HepG2 (cell line): Measurements from ENCODE around the gene SMIM36. TPM values are rescaled to one million over a fixed set of nuclear protein-coding genes. Genes with fewer than 3 reads are reported as not detected.

ENCODE experiments used
- ATAC-seq: fragments of 200-7000 bp; cut with Tn5 transposase; 3 replicates; pipeline ENCODE4 v1.9.1; 2020; ENCODE audit warnings: mild to moderate bottlenecking, moderate library complexity
- BruUV-seq: library from RNA; stranded (reverse); fragments of 400-500 nt; replicated peaks from 2 replicates; lab custom pipeline; 2021; lab: Mats Ljungman, UMichigan
- CTCF ChIA-PET: fragments of 300-600 bp; formaldehyde crosslinking; extraction: SDS; loops from one replicate; lab custom pipeline; 2021; ENCODE audit warnings: low total read pairs, inconsistent platforms, low intra/inter-chr PET ratio; lab: Yijun Ruan, JAX
- POLR2A ChIA-PET: fragments of 350-600 bp; sonication (Branson Sonifier 250); formaldehyde crosslinking; loops from one replicate; lab custom pipeline; 2020; ENCODE audit warnings: antibody characterized with exemption, inconsistent platforms; lab: Yijun Ruan, JAX
- DNase-seq: peaks from one replicate; pipeline ENCODE4 v3.0.0-alpha.2; 2015; ENCODE audit warnings: low spot score
- FAIRE-seq: peaks from 3 replicates; lab custom pipeline; 2011; peaks lifted over from hg19 to GRCh38; lab: Jason Lieb, UNC
- H2AFZ ChIP-seq: one replicate; pipeline ENCODE4 v1.6.1; 2011; ENCODE audit warnings: low read length, inconsistent platforms
- H3K27ac ChIP-seq: fragments of 300-600 bp; 3 replicates; pipeline ENCODE4 v1.8.0; 2011; ENCODE audit warnings: mixed run types, mild to moderate bottlenecking, mixed read lengths, low read length, inconsistent platforms; ENCODE audit not compliant: insufficient read depth; ENCODE audit errors: extremely low read length
- H3K27me3 ChIP-seq, 2 experiments: fragments of 200-600 bp in 1 of 2; 2 replicates in 1 of 2; 3 replicates in 1 of 2; pipeline versions ENCODE4 v1.6.0 to v1.8.0; 2011; ENCODE audit warnings: low read length in 2 of 2, mild to moderate bottlenecking in 2 of 2, moderate library complexity in 2 of 2, inconsistent platforms in 1 of 2; ENCODE audit not compliant: insufficient read depth in 2 of 2, control insufficient read depth in 1 of 2
- H3K36me3 ChIP-seq, 2 experiments: fragments of 200-600 bp in 1 of 2; replicated peaks in 1 of 2; 2 replicates in 1 of 2; 3 replicates in 1 of 2; pipeline versions ENCODE4 v1.5.1 to v1.8.0; 2011; ENCODE audit warnings: low read length in 2 of 2, inconsistent platforms in 1 of 2; ENCODE audit not compliant: insufficient read depth in 2 of 2, control insufficient read depth in 1 of 2
- H3K4me1 ChIP-seq: 2 replicates; pipeline ENCODE4 v1.5.1; 2012; ENCODE audit warnings: low read length, inconsistent platforms; ENCODE audit not compliant: insufficient read depth
- H3K4me2 ChIP-seq: 2 replicates; pipeline ENCODE4 v1.6.0; 2011; ENCODE audit warnings: low read depth, low read length, inconsistent platforms
- H3K4me3 ChIP-seq, 3 experiments: fragments of 200-600 bp in 1 of 3; sonication (generic), shearing (Covaris generic) in 1 of 3; replicated peaks in 1 of 3; 2 replicates each; pipeline ENCODE4 v1.5.1; 2011 to 2016; ENCODE audit warnings: low read length in 3 of 3, inconsistent platforms in 2 of 3, low read depth in 2 of 3, mild to moderate bottlenecking in 2 of 3, control low read depth in 1 of 3, mixed read lengths in 1 of 3; ENCODE audit not compliant: insufficient read depth in 1 of 3
- H3K79me2 ChIP-seq: one replicate; pipeline ENCODE4 v1.6.1; 2011; ENCODE audit warnings: low read length, inconsistent platforms; ENCODE audit not compliant: insufficient read depth
- H3K9ac ChIP-seq: 2 replicates; pipeline ENCODE4 v1.6.0; 2011; ENCODE audit warnings: mild to moderate bottlenecking, low read depth, low read length, inconsistent platforms; ENCODE audit not compliant: insufficient read depth
- H3K9me3 ChIP-seq: 2 replicates; pipeline ENCODE4 v1.5.1; 2012; ENCODE audit warnings: mild to moderate bottlenecking, low read length
- H4K20me1 ChIP-seq: 2 replicates; pipeline ENCODE4 v1.6.0; 2011; ENCODE audit warnings: inconsistent platforms, mild to moderate bottlenecking, low read length, moderate library complexity; ENCODE audit not compliant: insufficient read depth
- FOXP4 ChIP-seq: sonication (generic); formaldehyde crosslinking; IDR thresholded peaks from 2 replicates; pipeline ENCODE4 v1.4.0; 2020; ENCODE audit warnings: missing genetic modification reagents
- HBP1 ChIP-seq: IDR thresholded peaks from 2 replicates; pipeline ENCODE4 v1.6.1; 2016; ENCODE audit warnings: low read depth, control low read depth
- HMGXB4 ChIP-seq, 2 experiments: sonication (generic) in 1 of 2; formaldehyde crosslinking in 1 of 2; IDR thresholded peaks; 2 replicates each; pipeline versions ENCODE4 v1.4.0 to v1.6.1; 2018 to 2020; ENCODE audit warnings: missing genetic modification reagents in 2 of 2, borderline replicate concordance in 1 of 2, low read depth in 1 of 2, mild to moderate bottlenecking in 1 of 2, missing biosample characterization in 1 of 2
- KDM5A ChIP-seq: fragments of 200-600 bp; sonication (generic); IDR thresholded peaks from 2 replicates; pipeline ENCODE4 v1.7.0; 2018; ENCODE audit warnings: antibody characterized with exemption, mild to moderate bottlenecking, low read length, borderline replicate concordance
- MEF2D ChIP-seq: sonication (generic); formaldehyde crosslinking; IDR thresholded peaks from 2 replicates; pipeline ENCODE4 v1.5.1; 2020; ENCODE audit warnings: mild to moderate bottlenecking, missing genetic modification reagents
- NFE2 ChIP-seq: sonication (generic); formaldehyde crosslinking; IDR thresholded peaks from 2 replicates; pipeline ENCODE4 v1.4.0; 2020; ENCODE audit warnings: missing genetic modification reagents
- RBAK ChIP-seq: sonication (generic); formaldehyde crosslinking; IDR thresholded peaks from 2 replicates; pipeline ENCODE4 v1.5.1; 2020; ENCODE audit warnings: mild to moderate bottlenecking, missing genetic modification reagents
- SNAI1 ChIP-seq: sonication (generic); formaldehyde crosslinking; IDR thresholded peaks from 2 replicates; pipeline ENCODE4 v1.5.0; 2020; ENCODE audit warnings: mild to moderate bottlenecking, missing genetic modification reagents, borderline replicate concordance
- SNAPC5 ChIP-seq: sonication (generic); formaldehyde crosslinking; IDR thresholded peaks from 2 replicates; pipeline ENCODE4 v1.8.1; 2023; ENCODE audit warnings: mild to moderate bottlenecking, missing genetic modification reagents, borderline replicate concordance
- TEAD2 ChIP-seq: sonication (generic); formaldehyde crosslinking; IDR thresholded peaks from 2 replicates; pipeline ENCODE4 v1.9.0; 2021; ENCODE audit warnings: missing genetic modification reagents
- ZFP82 ChIP-seq: sonication (generic); formaldehyde crosslinking; IDR thresholded peaks from 2 replicates; pipeline ENCODE4 v1.5.1; 2020; ENCODE audit warnings: mild to moderate bottlenecking, missing genetic modification reagents, borderline replicate concordance
- ZNF263 ChIP-seq: sonication (generic); formaldehyde crosslinking; IDR thresholded peaks from 2 replicates; pipeline ENCODE4 v1.4.0; 2020; ENCODE audit warnings: missing genetic modification reagents
- ZNF292 ChIP-seq: sonication (generic); formaldehyde crosslinking; IDR thresholded peaks from 2 replicates; pipeline ENCODE4 v1.8.1; 2022; ENCODE audit warnings: mild to moderate bottlenecking, low read depth, missing genetic modification reagents, borderline replicate concordance
- ZNF549 ChIP-seq: sonication (generic); formaldehyde crosslinking; IDR thresholded peaks from 2 replicates; pipeline ENCODE4 v1.5.0; 2020; ENCODE audit warnings: missing genetic modification reagents
- WGBS: methylation state at CpG from one replicate; pipeline ENCODE4 v1.1.6; 2017; ENCODE audit warnings: low lambda C conversion rate; 5-methylcytosine and 5-hydroxymethylcytosine counted together
- in situ Hi-C: cut with HindIII; loops from 2 replicates; pipeline ENCODE4 v1.10.0; 2017; ENCODE audit warnings: low pct_unique_long_range_greater_than_20kb; ENCODE audit not compliant: extremely low pct_ligation_motif_present
- intact Hi-C: fragments of 100-400 bp; cut with micrococcal nuclease; formaldehyde crosslinking; loops from one replicate; pipeline ENCODE4 v1.10.0; 2022; ENCODE audit not compliant: unreplicated experiment
- polyA plus RNA-seq, 8 experiments: library from polyadenylated mRNA; depleted of rRNA in 3 of 8; stranded (reverse) in 7 of 8; unstranded in 1 of 8; fragments of >200 nt; fragmentation: Illumina TruSeq in 4 of 8; extraction: Trizol in 4 of 8; gene quantifications; 2 replicates each; pipeline versions ENCODE4 v1.2.1 to v1.2.3, GENCODE V29; 2011 to 2016; ENCODE audit warnings: low read depth in 4 of 8, missing spikeins in 1 of 8, mixed read lengths in 1 of 8; ENCODE audit not compliant: insufficient read depth in 1 of 8
- total RNA-seq, 5 experiments: library from RNA; depleted of rRNA; stranded (reverse); fragments of >200 nt; fragmentation: Illumina TruSeq; extraction: Trizol; gene quantifications; 2 replicates each; pipeline ENCODE4 v1.2.3, GENCODE V29; 2016; ENCODE audit warnings: low read depth in 1 of 5

Gene SMIM36
- total and polyA plus RNA-seq, 2 of the 13 experiments (the other 11 are each of a cell fraction or from before 2014, with no cell fraction given): not detected

- peak; percentile 84 for DNase-seq
- BruUV-seq: no TSS peak
- Histone ChIP-seq H3K4me1 (peaks cover 31% of the 10 kb centered on the region), H3K9ac (no peak overlapping the region), H2AFZ (no peak overlapping the region), H3K4me3 (no peak overlapping the region), H3K27me3 (peaks cover 0 to 1% of the 10 kb centered on the region in 2 experiments; a peak in 1 of 5 replicates), H3K4me2 (peak overlapping the region; percentile 27), H4K20me1 (no peaks in the 10 kb centered on the region), H3K9me3 (no peaks in the 10 kb centered on the region), H3K36me3 (no peaks in the 10 kb centered on the region), H3K27ac (no peak overlapping the region), H3K79me2 (no peaks in the 10 kb centered on the region)
- ChIA-PET CTCF (interaction anchor here (0.6 to 2.4 kb wide), 4 partner anchors 120 to 521 kb away, joined by 4 to 28 read pairs (median 5); no protein-coding TSS in a partner anchor), POLR2A (interaction anchor here (0.7 to 2.0 kb wide), 4 partner anchors 96 to 120 kb away, joined by 3 to 7 read pairs (median 4); no protein-coding TSS in a partner anchor)
- in situ Hi-C loops: loop anchor here (5.0 to 10.0 kb wide), 3 partner anchors 92 to 519 kb away; partner anchors contain the start of gene MMD
- intact Hi-C loops: loop anchor here (1.0 to 5.0 kb wide), 4 partner anchors 92 to 522 kb away; no protein-coding TSS in a partner anchor
- ATAC-seq: peak; percentile 81
- WGBS: 25% methylated on average over 5 of the region's 5 CpGs
- peak; percentile 68 for FAIRE-seq
- TF ChIP-seq HBP1 (CRISPR knock-in tag) (no peak), SNAI1 (CRISPR knock-in tag) (no peak), KDM5A (peak; percentile 39; the same call in 1 of the 2 replicates), NFE2 (CRISPR knock-in tag) (no peak), ZNF263 (no peak), TEAD2 (CRISPR knock-in tag) (no peak), SNAPC5 (CRISPR knock-in tag) (no peak), ZNF292 (CRISPR knock-in tag) (no peak), ZNF549 (CRISPR knock-in tag) (no peak), HMGXB4 (CRISPR knock-in tag; IDR thresholded peaks at IDR 0.05; ENCODE audit: borderline replicate concordance in 1 of 2, low read depth in 1 of 2) (peak in 1 of 2 experiments; percentile 70; a peak in 1 of 4 replicates), ZFP82 (0 out of 2 replicates have a peak, but pooled peaks have one; percentile 74), FOXP4 (CRISPR knock-in tag) (0 out of 2 replicates have a peak, but pooled peaks have one; percentile 32), RBAK (no peak), MEF2D (CRISPR knock-in tag) (peak; percentile 56; the same call in 1 of the 2 replicates)
Observed at GRCh38 chr17:55513885-55514590, 2.8 kb upstream of the SMIM36 start.
